SK-N-SH (cell line): ENCODE results near the gene EPB41L4A. TPM values are rescaled to one million over a fixed set of nuclear protein-coding genes. Genes with fewer than 3 reads are reported as not detected.

Source experiments
- CTCF ChIA-PET: fragments of 300-600, 350-600 bp; formaldehyde crosslinking; extraction: SDS; loops from one replicate; lab custom pipeline; 2021; lab: Yijun Ruan, JAX
- POLR2A ChIA-PET: fragments of 350-600 bp; sonication (Branson Sonifier 250); formaldehyde crosslinking; extraction: SDS; loops from one replicate; lab custom pipeline; 2020; ENCODE audit warnings: antibody characterized with exemption, inconsistent platforms; lab: Yijun Ruan, JAX
- DNase-seq: peaks from one replicate; pipeline ENCODE4 v3.0.0; 2012
- H2AFZ ChIP-seq: fragments of 200-600 bp; sonication (generic); 2 replicates; pipeline ENCODE4 v1.8.1; 2016; ENCODE audit warnings: antibody characterized with exemption, mild to moderate bottlenecking, low read depth
- H3F3A ChIP-seq: fragments of 200-600 bp; sonication (generic); replicated peaks from 2 replicates; pipeline ENCODE3; 2016; ENCODE audit warnings: antibody characterized with exemption, mild to moderate bottlenecking; ENCODE audit not compliant: insufficient read depth
- H3K27ac ChIP-seq, 2 experiments: fragments of 200-500 bp in 1 of 2; fragments of 200-600 bp in 1 of 2; sonication (Bioruptor generic) in 1 of 2; sonication (generic), shearing (Covaris generic) in 1 of 2; 2 replicates each; pipeline versions ENCODE4 v1.5.1 to v1.6.1; 2014 to 2016; ENCODE audit warnings: low read depth in 2 of 2, inconsistent platforms in 1 of 2, low read length in 1 of 2, mild to moderate bottlenecking in 1 of 2, mixed read lengths in 1 of 2
- H3K27me3 ChIP-seq: fragments of 200-600 bp; sonication (generic), shearing (Covaris generic); 2 replicates; pipeline ENCODE4 v1.6.1; 2016; ENCODE audit warnings: mixed run types; ENCODE audit not compliant: insufficient read depth
- H3K36me3 ChIP-seq, 2 experiments: fragments of 200-500 bp in 1 of 2; fragments of 200-600 bp in 1 of 2; sonication (Bioruptor generic) in 1 of 2; sonication (generic) in 1 of 2; replicated peaks in 1 of 2; 2 replicates each; pipeline versions ENCODE3 to v1.5.1; 2014 to 2016; ENCODE audit warnings: low read length in 1 of 2, mild to moderate bottlenecking in 1 of 2; ENCODE audit not compliant: insufficient read depth in 2 of 2, control insufficient read depth in 1 of 2
- H3K4me1 ChIP-seq, 2 experiments: fragments of 200-500 bp in 1 of 2; fragments of 200-600 bp in 1 of 2; sonication (Bioruptor generic) in 1 of 2; sonication (generic), shearing (Covaris generic) in 1 of 2; 2 replicates each; pipeline versions ENCODE4 v1.5.1 to v1.6.1; 2014 to 2016; ENCODE audit warnings: low read depth in 1 of 2, low read length in 1 of 2, mixed run types in 1 of 2; ENCODE audit not compliant: insufficient read depth in 2 of 2, control insufficient read depth in 1 of 2
- H3K4me2 ChIP-seq: fragments of 200-600 bp; sonication (generic), shearing (Covaris generic); 2 replicates; pipeline ENCODE4 v1.6.1; 2017; ENCODE audit warnings: mixed run types
- H3K4me3 ChIP-seq, 2 experiments: fragments of 200-500 bp in 1 of 2; fragments of 200-600 bp in 1 of 2; sonication (Bioruptor generic) in 1 of 2; sonication (generic), shearing (Covaris generic) in 1 of 2; 2 replicates each; pipeline versions ENCODE4 v1.5.1 to v1.8.1; 2014 to 2016; ENCODE audit warnings: low read depth in 2 of 2, inconsistent platforms in 1 of 2, low read length in 1 of 2, mild to moderate bottlenecking in 1 of 2, mixed read lengths in 1 of 2, moderate library complexity in 1 of 2
- H3K79me2 ChIP-seq: fragments of 200-600 bp; sonication (generic); 2 replicates; pipeline ENCODE4 v1.8.1; 2017; ENCODE audit warnings: mild to moderate bottlenecking; ENCODE audit not compliant: insufficient read depth
- H3K9ac ChIP-seq: fragments of 200-600 bp; sonication (generic); 2 replicates; pipeline ENCODE4 v1.6.1; 2017; ENCODE audit warnings: mixed run types
- H3K9me2 ChIP-seq: fragments of 200-600 bp; sonication (generic); 2 replicates; pipeline ENCODE4 v1.6.1; 2017; ENCODE audit warnings: mixed run types
- H3K9me3 ChIP-seq: fragments of 200-600 bp; sonication (generic); 2 replicates; pipeline ENCODE4 v1.6.1; 2017; ENCODE audit warnings: mixed run types, mild to moderate bottlenecking, moderate library complexity
- H4K20me1 ChIP-seq: fragments of 200-600 bp; sonication (generic); 2 replicates; pipeline ENCODE4 v1.6.1; 2017; ENCODE audit warnings: mild to moderate bottlenecking, mixed run types; ENCODE audit not compliant: insufficient read depth
- ELF1 ChIP-seq: IDR thresholded peaks from 2 replicates; pipeline ENCODE4 v1.4.0; 2012
- EP300 ChIP-seq, 2 experiments: IDR thresholded peaks; 2 replicates each; pipeline versions ENCODE4 v1.4.0 to v1.6.1; 2012; ENCODE audit warnings: borderline replicate concordance in 1 of 2, low read depth in 1 of 2, low read length in 1 of 2
- FOXJ3 ChIP-seq: sonication (generic); formaldehyde crosslinking; IDR thresholded peaks from 2 replicates; pipeline ENCODE4 v1.5.1; 2020; ENCODE audit warnings: mild to moderate bottlenecking, missing genetic modification reagents
- FOXM1 ChIP-seq: IDR thresholded peaks from 2 replicates; pipeline ENCODE4 v1.4.0; 2012; ENCODE audit warnings: low read depth, mild to moderate bottlenecking
- GABPA ChIP-seq: IDR thresholded peaks from 2 replicates; pipeline ENCODE4 v1.4.0; 2012; ENCODE audit warnings: low read depth, mild to moderate bottlenecking
- IRF3 ChIP-seq: fragments of 150-350 bp; IDR thresholded peaks from 2 replicates; pipeline ENCODE4 v1.6.1; 2016; ENCODE audit warnings: mild to moderate bottlenecking, low read depth, low read length
- JUND ChIP-seq: IDR thresholded peaks from 2 replicates; pipeline ENCODE4 v1.4.0; 2012
- MAX ChIP-seq: IDR thresholded peaks from 2 replicates; pipeline ENCODE4 v1.4.0; 2012; ENCODE audit warnings: low read depth
- MEF2A ChIP-seq: IDR thresholded peaks from 2 replicates; pipeline ENCODE4 v1.4.0; 2012; ENCODE audit warnings: low read depth, borderline replicate concordance
- MXI1 ChIP-seq: IDR thresholded peaks from 2 replicates; pipeline ENCODE4 v1.6.1; 2012; ENCODE audit warnings: mild to moderate bottlenecking, low read depth, low read length, improper control_type of control experiment
- NRF1 ChIP-seq: IDR thresholded peaks from 2 replicates; pipeline ENCODE4 v1.6.1; 2012; ENCODE audit warnings: low read depth, mild to moderate bottlenecking, low read length
- POLR2AphosphoS5 ChIP-seq: IDR thresholded peaks from 2 replicates; pipeline ENCODE4 v1.6.1; 2012; ENCODE audit warnings: low read depth, low read length
- RAD21 ChIP-seq: IDR thresholded peaks from 2 replicates; pipeline ENCODE4 v1.6.1; 2012; ENCODE audit warnings: mild to moderate bottlenecking, low read length
- RCOR1 ChIP-seq: fragments of 150-350 bp; IDR thresholded peaks from 2 replicates; pipeline ENCODE4 v1.6.1; 2017; ENCODE audit warnings: antibody characterized with exemption, low read length
- REST ChIP-seq: IDR thresholded peaks from 2 replicates; pipeline ENCODE4 v1.6.1; 2012; ENCODE audit warnings: mild to moderate bottlenecking, low read depth, low read length, moderate library complexity
- RXRA ChIP-seq: IDR thresholded peaks from 2 replicates; pipeline ENCODE4 v1.4.0; 2012; ENCODE audit warnings: low read depth, mild to moderate bottlenecking, borderline replicate concordance
- SIN3A ChIP-seq: IDR thresholded peaks from 2 replicates; pipeline ENCODE4 v1.6.1; 2012; ENCODE audit warnings: low read depth, mild to moderate bottlenecking, low read length, moderate library complexity, borderline replicate concordance
- SMC3 ChIP-seq: IDR thresholded peaks from 2 replicates; pipeline ENCODE4 v1.6.1; 2012; ENCODE audit warnings: low read depth, low read length, improper control_type of control experiment
- TAF1 ChIP-seq: IDR thresholded peaks from 2 replicates; pipeline ENCODE4 v1.6.1; 2012; ENCODE audit warnings: low read depth, mild to moderate bottlenecking, low read length, moderate library complexity, borderline replicate concordance
- TCF12 ChIP-seq: IDR thresholded peaks from 2 replicates; pipeline ENCODE4 v1.4.0; 2012
- USF1 ChIP-seq: IDR thresholded peaks from 2 replicates; pipeline ENCODE4 v1.4.0; 2012; ENCODE audit warnings: low read depth, borderline replicate concordance
- USF2 ChIP-seq: fragments of 150-350 bp; IDR thresholded peaks from 2 replicates; pipeline ENCODE4 v1.6.1; 2017; ENCODE audit warnings: antibody characterized with exemption, low read length, low read depth, borderline replicate concordance
- WGBS: methylation state at CpG from one replicate; pipeline ENCODE4 v1.1.6; 2017; ENCODE audit warnings: low lambda C conversion rate; 5-methylcytosine and 5-hydroxymethylcytosine counted together
- polyA plus RNA-seq, 3 experiments: library from polyadenylated mRNA; depleted of rRNA; stranded (reverse); fragments of >200 nt; gene quantifications; 2 replicates each; pipeline ENCODE4 v1.2.3, GENCODE V29; 2012

The EPB41L4A gene
- polyA plus RNA-seq, 1 of the 3 experiments (the other 2 are of a cell fraction), result 0.07 TPM

GRCh38 chr5:112160652-112161391, 258.3 kb downstream of the EPB41L4A start (continued):
- peak; percentile 70; the same call in 1 of the 2 replicates for TF ChIP-seq REST
- TF ChIP-seq ELF1, result peak; percentile 68
- TF ChIP-seq USF1, result no peak
- TF ChIP-seq MEF2A, result no peak
- peak; percentile 77; the same call in 1 of the 2 replicates for TF ChIP-seq MXI1
- TF ChIP-seq SMC3, result peak; percentile 25; the same call in 1 of the 2 replicates
- peak; percentile 97 for TF ChIP-seq TAF1
- TF ChIP-seq RCOR1, result peak; percentile 73
- TF ChIP-seq GABPA, result peak; percentile 29; the same call in 1 of the 2 replicates
- TF ChIP-seq FOXM1, result no peak
- peak; percentile 99 for TF ChIP-seq POLR2AphosphoS5
- TF ChIP-seq NRF1, result no peak
- peak; percentile 78; the same call in 1 of the 2 replicates for TF ChIP-seq SIN3A
- TF ChIP-seq JUND, result peak; percentile 62
- TF ChIP-seq RAD21, result 0 out of 2 replicates have a peak, but pooled peaks have one; percentile 28
- no peak for TF ChIP-seq RXRA

- peaks cover 15% of the 10 kb centered on the region for H4K20me1 ChIP-seq
- no peak overlapping the region for H2AFZ ChIP-seq
- H3K27me3 ChIP-seq, result no peaks in the 10 kb centered on the region
- no peak overlapping the region for H3K4me2 ChIP-seq
- H3K4me3 ChIP-seq, result no peak overlapping the region
- peaks cover 0 to 9% of the 10 kb centered on the region in 2 experiments; a peak in 3 of 4 replicates for H3K4me1 ChIP-seq
- WGBS, result 72% methylated on average over 5 of the region's 5 CpGs
- H3K9me3 ChIP-seq, result no peaks in the 10 kb centered on the region
- H3K9ac ChIP-seq, result no peak overlapping the region
- no peak for TF ChIP-seq IRF3
- no peak for TF ChIP-seq TCF12
- TF ChIP-seq SMC3, result no peak
- no peak for TF ChIP-seq JUND
- no peak for TF ChIP-seq FOXJ3 (CRISPR knock-in tag)
- TF ChIP-seq RAD21, result no peak
- TF ChIP-seq TAF1, result no peak
- no peak for TF ChIP-seq MXI1
- TF ChIP-seq USF1, result no peak
- no peak for TF ChIP-seq GABPA
- TF ChIP-seq SIN3A, result no peak
- TF ChIP-seq MAX, result no peak
- no peak for TF ChIP-seq EP300 (IDR thresholded peaks at IDR 0.05; ENCODE audit: borderline replicate concordance in 1 of 2, low read depth in 1 of 2, low read length in 1 of 2)
- no peak for TF ChIP-seq POLR2AphosphoS5
- TF ChIP-seq USF2, result no peak
- H3K36me3 ChIP-seq, result peaks cover 26 to 28% of the 10 kb centered on the region in 2 experiments
- ChIA-PET CTCF (interaction anchor here (0.7 to 1.8 kb wide), 4 partner anchors 8 to 635 kb away, joined by 3 to 7 read pairs (median 4); no protein-coding TSS in a partner anchor), POLR2A (no interaction called here)
- H3K9me2 ChIP-seq, result no peaks in the 10 kb centered on the region
- peaks cover 27% of the 10 kb centered on the region for H3K79me2 ChIP-seq
- H3F3A ChIP-seq, result peaks cover 11% of the 10 kb centered on the region
- no peak overlapping the region for H3K27ac ChIP-seq
- no peak for DNase-seq
Observed at GRCh38 chr5:112159435-112159834, 259.6 kb downstream of the EPB41L4A start.
